HG03103 (cell line): ENCODE results near the gene CUX1.
A peak's percentile ranks its signal among the peaks of the same experiment; 100 is the strongest.
"Not testable (repeated sequence)": the region's sequence is repeated elsewhere in the genome, so short reads cannot be mapped to it uniquely, and the experiment has no call there.

Experiments used
- ATAC-seq: cut with Tn5 transposase; IDR thresholded peaks from one replicate; pipeline ENCODE4 v1.9.1; 2021; ENCODE audit warnings: low read depth; ENCODE audit not compliant: unreplicated experiment

Gene CUX1

GRCh38 chr7:101846800-101847538, 29.5 kb downstream of the CUX1 start:
- no peak for ATAC-seq

GRCh38 chr7:101848208-101848951, 31.0 kb downstream of the CUX1 start:
- ATAC-seq: no peak

GRCh38 chr7:101849314-101849713, 31.9 kb downstream of the CUX1 start:
- ATAC-seq: not testable (repeated sequence)

GRCh38 chr7:101852364-101852763, 34.9 kb downstream of the CUX1 start:
- not testable (repeated sequence) for ATAC-seq

GRCh38 chr7:101853684-101854083, 36.3 kb downstream of the CUX1 start:
- ATAC-seq: no peak

- ATAC-seq: no peak
These were observed 36.8 kb downstream of the CUX1 start for GRCh38 chr7:101854084-101854865.

- peak; percentile 86 for ATAC-seq
These were observed 39.3 kb downstream of the CUX1 start for GRCh38 chr7:101856473-101857357.

GRCh38 chr7:101857358-101857811, 40.0 kb downstream of the CUX1 start:
- ATAC-seq: peak; percentile 31

- ATAC-seq: no peak
These were observed 41.3 kb downstream of the CUX1 start for GRCh38 chr7:101858437-101859385.

- ATAC-seq: no peak
These were observed 42.1 kb downstream of the CUX1 start for GRCh38 chr7:101859411-101860106.

- ATAC-seq: no peak
These were observed 43.1 kb downstream of the CUX1 start for GRCh38 chr7:101860316-101861217.

- ATAC-seq: no peak
These were observed 43.9 kb downstream of the CUX1 start for GRCh38 chr7:101861218-101861775.

GRCh38 chr7:101862280-101863220, 45.1 kb downstream of the CUX1 start:
- ATAC-seq: no peak

GRCh38 chr7:101863598-101863997, 46.2 kb downstream of the CUX1 start:
- no peak for ATAC-seq

- ATAC-seq: no peak
These were observed 46.6 kb downstream of the CUX1 start for GRCh38 chr7:101864039-101864438.

GRCh38 chr7:101865031-101865430, 47.6 kb downstream of the CUX1 start:
- ATAC-seq: no peak
